DOHH2 (cell line): Measurements from ENCODE around the gene RGS1.

Source experiments
- H3F3A ChIP-seq: fragments of 200-600 bp; sonication (generic), shearing (Covaris generic); 2 replicates; pipeline ENCODE4 v1.6.0; 2016; ENCODE audit warnings: antibody characterized with exemption, mild to moderate bottlenecking; ENCODE audit not compliant: control insufficient read depth, insufficient read depth
- H3K27ac ChIP-seq: fragments of 200-600 bp; sonication (generic); 2 replicates; pipeline ENCODE4 v1.5.1; 2014; ENCODE audit warnings: low read depth, mild to moderate bottlenecking, low read length, moderate library complexity
- H3K27me3 ChIP-seq: fragments of 200-600 bp; sonication (generic); 2 replicates; pipeline ENCODE4 v1.6.1; 2014; ENCODE audit warnings: mild to moderate bottlenecking, low read length, mixed read lengths; ENCODE audit not compliant: control insufficient read depth
- H3K36me3 ChIP-seq: fragments of 200-600 bp; sonication (generic); 2 replicates; pipeline ENCODE4 v1.6.1; 2014; ENCODE audit warnings: mild to moderate bottlenecking, low read length, moderate library complexity, mixed read lengths; ENCODE audit not compliant: control insufficient read depth
- H3K4me1 ChIP-seq: fragments of 200-600 bp; sonication (generic); 2 replicates; pipeline ENCODE4 v1.6.1; 2014; ENCODE audit warnings: mild to moderate bottlenecking, low read length, mixed read lengths; ENCODE audit not compliant: control insufficient read depth
- H3K4me2 ChIP-seq: fragments of 200-600 bp; sonication (generic); 2 replicates; pipeline ENCODE4 v1.6.0; 2014; ENCODE audit warnings: mild to moderate bottlenecking, low read length, moderate library complexity
- H3K4me3 ChIP-seq: fragments of 200-600 bp; sonication (generic); 2 replicates; pipeline ENCODE4 v1.5.1; 2014; ENCODE audit warnings: mild to moderate bottlenecking, low read length, mixed read lengths
- H3K79me2 ChIP-seq: fragments of 200-600 bp; sonication (generic); 2 replicates; pipeline ENCODE4 v1.6.1; 2014; ENCODE audit warnings: mild to moderate bottlenecking, low read length, mixed read lengths; ENCODE audit not compliant: control insufficient read depth
- H3K9me2 ChIP-seq: fragments of 200-600 bp; sonication (generic); replicated peaks from 2 replicates; pipeline ENCODE4 v1.6.1; 2014; ENCODE audit warnings: mild to moderate bottlenecking, low read length, mixed read lengths; ENCODE audit not compliant: control insufficient read depth
- H3K9me3 ChIP-seq: fragments of 200-600 bp; sonication (generic); 2 replicates; pipeline ENCODE4 v1.6.1; 2014; ENCODE audit warnings: antibody characterized with exemption, low read length, mixed read lengths; ENCODE audit not compliant: control insufficient read depth, insufficient read depth
- H4K20me1 ChIP-seq: fragments of 200-600 bp; sonication (generic); 2 replicates; pipeline ENCODE4 v1.6.0; 2014; ENCODE audit warnings: low read depth, mild to moderate bottlenecking, antibody characterized with exemption, low read length, moderate library complexity; ENCODE audit not compliant: control insufficient read depth, insufficient read depth
- CTCF ChIP-seq: fragments of 200-600 bp; sonication (generic); IDR thresholded peaks from one replicate; pipeline ENCODE4 v1.5.1; 2014; ENCODE audit warnings: antibody characterized with exemption, mild to moderate bottlenecking, low read depth, low read length; ENCODE audit not compliant: poor library complexity, severe bottlenecking
- EZH2phosphoT487 ChIP-seq: fragments of 200-600 bp; sonication (generic); IDR thresholded peaks from 2 replicates; pipeline ENCODE4 v1.6.1; 2017; ENCODE audit warnings: borderline replicate concordance, mild to moderate bottlenecking, antibody characterized with exemption, low read length, moderate library complexity, mixed read lengths

RGS1 gene

GRCh38 chr1:192588546-192588945 lies 13.0 kb downstream of the RGS1 start:
- no peak overlapping the region for H3K4me2 ChIP-seq
- no peaks in the 10 kb centered on the region for H3K9me2 ChIP-seq
- no peaks in the 10 kb centered on the region for H3K27me3 ChIP-seq
- no peak for TF ChIP-seq EZH2phosphoT487
- TF ChIP-seq CTCF, result no peak
- no peak overlapping the region for H3K4me3 ChIP-seq
- H4K20me1 ChIP-seq, result no peaks in the 10 kb centered on the region
- no peak overlapping the region for H3K27ac ChIP-seq
- H3K4me1 ChIP-seq, result no peaks in the 10 kb centered on the region
- no peaks in the 10 kb centered on the region for H3K9me3 ChIP-seq
- H3K79me2 ChIP-seq, result no peaks in the 10 kb centered on the region
- H3F3A ChIP-seq, result no peaks in the 10 kb centered on the region
- H3K36me3 ChIP-seq, result no peaks in the 10 kb centered on the region

- no peaks in the 10 kb centered on the region for H3K9me3 ChIP-seq
- no peaks in the 10 kb centered on the region for H3K36me3 ChIP-seq
- no peaks in the 10 kb centered on the region for H3K79me2 ChIP-seq
- no peaks in the 10 kb centered on the region for H3K4me1 ChIP-seq
- H3F3A ChIP-seq, result no peaks in the 10 kb centered on the region
- H3K27ac ChIP-seq, result no peak overlapping the region
- H4K20me1 ChIP-seq, result no peaks in the 10 kb centered on the region
- H3K27me3 ChIP-seq, result no peaks in the 10 kb centered on the region
- no peak for TF ChIP-seq EZH2phosphoT487
- TF ChIP-seq CTCF, result no peak
- H3K9me2 ChIP-seq, result no peaks in the 10 kb centered on the region
- no peak overlapping the region for H3K4me2 ChIP-seq
- H3K4me3 ChIP-seq, result no peak overlapping the region
Observed at GRCh38 chr1:192589813-192590212, 14.2 kb downstream of the RGS1 start.

- no peak overlapping the region for H3K4me2 ChIP-seq
- H3K9me2 ChIP-seq, result no peaks in the 10 kb centered on the region
- no peaks in the 10 kb centered on the region for H3K27me3 ChIP-seq
- TF ChIP-seq CTCF (no peak), EZH2phosphoT487 (no peak)
- H3K27ac ChIP-seq, result no peak overlapping the region
- no peaks in the 10 kb centered on the region for H3K36me3 ChIP-seq
- no peaks in the 10 kb centered on the region for H4K20me1 ChIP-seq
- H3F3A ChIP-seq, result no peaks in the 10 kb centered on the region
- H3K9me3 ChIP-seq, result no peaks in the 10 kb centered on the region
- H3K4me1 ChIP-seq, result no peaks in the 10 kb centered on the region
- H3K4me3 ChIP-seq, result no peak overlapping the region
- H3K79me2 ChIP-seq, result no peaks in the 10 kb centered on the region
Observed at GRCh38 chr1:192592517-192592916, 16.9 kb downstream of the RGS1 start.
